Thyroid gland (tissue), 4 donors: Measurements from ENCODE around the gene TP53AIP1.

Experiments
- CTCF ChIP-seq, 6 experiments: fragments of 200-600 bp in 3 of 6; fragments of 450-650 bp in 3 of 6; sonication (generic) in 3 of 6; IDR thresholded peaks; one replicate each; pipeline ENCODE4 v1.5.1; 2016 to 2019; ENCODE audit warnings: antibody characterized with exemption in 6 of 6, mild to moderate bottlenecking in 2 of 6, inconsistent platforms in 1 of 6, moderate library complexity in 1 of 6
- POLR2A ChIP-seq, 2 donors: fragments of 450-650 bp; IDR thresholded peaks; one replicate each; pipeline ENCODE4 v1.6.1; 2017; ENCODE audit warnings: antibody characterized with exemption in 2 of 2, mild to moderate bottlenecking in 2 of 2, moderate library complexity in 1 of 2

DNA sequence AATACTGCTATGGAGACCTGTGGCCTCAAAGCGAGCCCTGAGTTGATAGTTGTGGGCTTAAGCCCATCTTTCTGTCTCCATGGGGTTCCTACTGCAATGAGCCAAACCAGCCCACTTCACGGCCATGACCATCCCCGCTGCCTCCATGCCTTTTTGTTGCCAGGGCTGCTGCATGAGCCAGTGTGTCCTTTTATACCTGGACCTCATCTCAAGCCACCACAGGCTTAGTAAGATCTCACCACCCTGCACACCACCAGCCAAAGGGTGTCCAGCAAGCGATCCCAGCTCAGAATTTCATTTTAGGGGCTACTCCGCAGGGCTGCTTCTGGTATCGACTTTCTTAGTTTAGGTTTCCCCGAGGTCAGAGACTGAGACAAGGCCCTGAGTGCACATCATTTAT, 8.3 kb downstream of the TP53AIP1 start:
- TF ChIP-seq CTCF (IDR thresholded peaks at IDR 0.05), result no peak
- no peak for TF ChIP-seq POLR2A (IDR thresholded peaks at IDR 0.05)
